Activated T-cell treated with anti-CD3 and anti-CD28 coated beads, Interleukin-2, amount 50 U/mL, for 24 hours (primary cell): ENCODE measurements around the gene WSCD2.

ENCODE experiments used
- DNase-seq: peaks from one replicate; pipeline ENCODE4 v3.0.0-alpha.2; 2020
- H3K27ac Mint-ChIP-seq: 2 replicates; pipeline ENCODE4 v1.8.0; 2020; ENCODE audit warnings: mild to moderate bottlenecking, mixed read lengths
- H3K27me3 Mint-ChIP-seq: 2 replicates; pipeline ENCODE4 v1.8.0; 2020; ENCODE audit warnings: mixed read lengths
- H3K36me3 Mint-ChIP-seq: 2 replicates; pipeline ENCODE4 v1.8.0; 2020; ENCODE audit warnings: low read depth, mixed read lengths
- H3K4me1 Mint-ChIP-seq: 2 replicates; pipeline ENCODE4 v1.8.0; 2020; ENCODE audit warnings: low read depth, mixed read lengths
- H3K4me3 Mint-ChIP-seq: 2 replicates; pipeline ENCODE4 v1.8.0; 2020; ENCODE audit warnings: mild to moderate bottlenecking, moderate library complexity, mixed read lengths
- H3K9me3 Mint-ChIP-seq: 2 replicates; pipeline ENCODE4 v1.8.0; 2020; ENCODE audit warnings: mixed read lengths

The WSCD2 gene

DNA sequence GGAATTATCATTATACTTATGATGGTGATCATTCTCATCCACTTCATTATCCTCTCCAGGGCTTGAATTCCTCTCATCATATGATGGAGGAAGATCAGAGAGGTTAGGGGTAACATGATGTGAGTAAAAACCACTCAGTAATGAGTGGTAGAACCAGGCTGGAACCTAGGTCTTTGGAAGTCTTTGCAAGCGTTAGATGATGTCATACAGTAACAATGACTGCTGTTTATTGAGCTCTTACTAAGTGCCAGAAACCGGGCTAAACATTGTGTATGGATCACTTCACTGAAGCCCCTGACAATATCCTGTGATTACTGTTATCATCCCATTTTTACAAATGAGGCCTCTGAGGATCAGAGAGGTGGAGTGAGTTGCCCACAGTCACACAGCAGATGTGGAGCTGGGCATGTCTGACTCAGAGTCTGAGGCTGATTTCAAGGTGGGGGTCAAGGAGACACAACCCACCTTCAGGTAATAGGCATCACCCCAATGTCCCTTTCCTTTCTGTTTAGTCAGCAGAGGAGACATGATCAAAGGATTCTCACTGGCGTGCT is 19.5 kb downstream of the WSCD2 start:
- no peak overlapping the region for H3K27ac Mint-ChIP-seq

GRCh38 chr12:108150436-108150835 is 21.3 kb downstream of the WSCD2 start:
- Mint-ChIP-seq H3K36me3 (no peaks in the 10 kb centered on the region), H3K4me1 (no peaks in the 10 kb centered on the region), H3K27ac (no peak overlapping the region), H3K27me3 (peaks cover 26% of the 10 kb centered on the region), H3K4me3 (no peak overlapping the region), H3K9me3 (no peaks in the 10 kb centered on the region)
- DNase-seq, result no peak

More for the DNA sequence above, 19.5 kb downstream of the WSCD2 start:
- Mint-ChIP-seq H3K4me3 (no peak overlapping the region), H3K27me3 (peaks cover 26% of the 10 kb centered on the region), H3K9me3 (no peaks in the 10 kb centered on the region), H3K36me3 (no peaks in the 10 kb centered on the region), H3K4me1 (no peaks in the 10 kb centered on the region)
- DNase-seq, result no peak

DNA sequence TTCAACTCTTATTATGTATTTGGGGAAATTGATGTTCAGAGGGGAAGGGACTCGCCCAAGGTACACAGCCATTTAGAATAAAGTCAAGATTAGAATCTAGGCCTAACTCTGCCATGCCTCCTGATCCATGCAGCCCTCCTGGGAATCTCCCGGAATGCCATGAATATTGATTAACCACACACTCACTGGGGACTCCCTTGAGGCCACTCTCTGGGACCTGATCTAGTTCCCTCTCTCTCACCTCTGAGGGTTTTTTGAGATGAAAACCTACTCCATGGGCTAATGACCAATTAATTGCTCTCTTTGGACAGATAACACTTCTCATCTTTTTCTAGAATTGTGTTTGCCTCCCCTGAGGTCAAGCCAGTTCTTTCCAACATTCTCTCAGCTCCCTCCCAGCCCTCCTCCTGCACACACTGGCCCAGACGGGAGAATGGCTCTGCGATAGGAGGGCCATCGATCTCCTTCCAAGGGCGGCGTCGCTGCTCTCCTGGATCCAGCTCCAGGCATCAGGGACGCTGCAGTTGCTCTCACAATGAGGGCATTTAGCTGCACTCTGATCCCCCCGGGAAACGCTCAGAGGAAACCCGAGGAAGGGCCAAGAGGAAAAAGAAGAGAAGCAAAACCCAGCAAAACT is 22.6 kb downstream of the WSCD2 start:
- no peaks in the 10 kb centered on the region for H3K4me1 Mint-ChIP-seq
- DNase-seq, result no peak
- no peaks in the 10 kb centered on the region for H3K36me3 Mint-ChIP-seq
- peaks cover 22% of the 10 kb centered on the region for H3K27me3 Mint-ChIP-seq
- no peak overlapping the region for H3K4me3 Mint-ChIP-seq
- no peak overlapping the region for H3K27ac Mint-ChIP-seq
- no peaks in the 10 kb centered on the region for H3K9me3 Mint-ChIP-seq

DNA sequence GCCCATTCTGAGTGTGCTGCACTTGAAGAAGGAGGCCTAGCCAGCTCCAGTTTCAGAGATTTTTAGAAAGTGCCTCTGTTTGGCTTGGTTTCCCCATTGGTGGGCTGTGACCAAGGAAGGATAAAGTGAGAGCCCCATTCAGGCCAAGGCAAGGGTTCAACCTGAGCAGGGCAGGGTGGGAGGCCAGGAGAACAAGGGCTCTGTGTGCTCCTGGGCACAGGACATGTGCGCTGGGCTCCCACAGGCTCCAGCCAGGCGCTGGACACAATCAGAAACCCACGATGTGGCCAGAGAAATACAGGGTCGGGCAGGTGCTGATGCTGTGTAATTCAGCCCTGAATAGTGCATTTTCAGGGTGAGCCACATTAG is 23.1 kb downstream of the WSCD2 start:
- Mint-ChIP-seq H3K27me3 (peaks cover 20% of the 10 kb centered on the region), H3K4me1 (no peaks in the 10 kb centered on the region), H3K9me3 (no peaks in the 10 kb centered on the region), H3K4me3 (no peak overlapping the region), H3K36me3 (no peaks in the 10 kb centered on the region), H3K27ac (no peak overlapping the region)
- no peak for DNase-seq

DNA sequence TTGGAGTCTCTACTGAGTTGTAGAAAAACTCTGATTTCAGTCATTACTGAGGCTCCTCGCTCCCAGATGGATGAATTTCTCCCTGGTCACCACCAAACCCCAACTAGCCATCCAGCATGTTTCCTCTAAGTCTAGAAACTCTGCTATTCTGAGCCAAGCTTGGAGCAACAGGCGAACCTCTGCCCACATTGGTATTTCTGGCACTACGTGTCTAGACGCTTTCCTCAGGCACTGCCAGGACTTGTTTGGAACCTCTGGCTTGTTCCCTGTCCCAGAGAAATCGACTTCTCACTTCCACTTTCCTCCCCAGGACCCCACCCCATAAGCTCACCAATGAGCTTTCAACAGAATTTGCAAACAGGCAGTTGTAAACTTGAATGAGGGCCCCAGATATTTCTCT is 27.6 kb downstream of the WSCD2 start:
- Mint-ChIP-seq H3K36me3 (no peaks in the 10 kb centered on the region), H3K4me3 (no peak overlapping the region)

DNA sequence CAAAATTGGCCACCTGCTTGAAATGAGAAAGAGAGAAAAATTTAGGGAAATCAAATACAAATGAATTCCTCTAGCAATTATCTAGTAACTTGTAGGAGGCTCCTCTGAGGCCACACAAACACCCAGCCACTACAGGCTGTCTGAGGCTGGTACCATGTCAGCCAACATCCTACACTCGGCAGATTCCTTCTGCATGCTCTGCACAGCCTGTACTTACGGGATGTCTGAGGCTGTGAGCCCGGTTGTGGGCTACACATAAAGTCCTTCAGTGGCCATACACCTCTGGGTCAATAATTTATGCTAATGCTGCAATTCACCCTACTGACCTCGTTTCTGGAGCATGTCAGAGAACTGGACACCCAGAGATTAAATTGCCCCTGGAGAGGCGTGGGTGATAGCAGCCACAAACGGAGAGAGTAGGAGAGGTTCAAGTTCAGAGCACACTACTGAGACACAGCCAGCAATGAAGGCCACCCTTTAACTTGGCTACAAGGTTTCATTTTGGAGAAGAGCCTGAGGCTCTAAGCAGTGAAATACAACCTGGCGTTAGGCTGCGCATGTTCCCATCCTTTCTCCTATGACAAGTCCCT is 28.9 kb downstream of the WSCD2 start:
- Mint-ChIP-seq H3K9me3 (no peaks in the 10 kb centered on the region), H3K27me3 (peaks cover 9% of the 10 kb centered on the region), H3K4me3 (no peak overlapping the region), H3K27ac (no peak overlapping the region), H3K36me3 (no peaks in the 10 kb centered on the region), H3K4me1 (no peaks in the 10 kb centered on the region)
- no peak for DNase-seq

More for the DNA sequence above, 27.6 kb downstream of the WSCD2 start:
- no peak overlapping the region for H3K27ac Mint-ChIP-seq
- DNase-seq, result no peak
- no peaks in the 10 kb centered on the region for H3K9me3 Mint-ChIP-seq
- H3K4me1 Mint-ChIP-seq, result no peaks in the 10 kb centered on the region
- H3K27me3 Mint-ChIP-seq, result peaks cover 12% of the 10 kb centered on the region

GRCh38 chr12:108162207-108162606 is 33.1 kb downstream of the WSCD2 start:
- DNase-seq, result no peak
- Mint-ChIP-seq H3K4me1 (no peaks in the 10 kb centered on the region), H3K9me3 (no peaks in the 10 kb centered on the region), H3K4me3 (no peak overlapping the region), H3K36me3 (no peaks in the 10 kb centered on the region), H3K27me3 (peaks cover 14% of the 10 kb centered on the region), H3K27ac (no peak overlapping the region)

DNA sequence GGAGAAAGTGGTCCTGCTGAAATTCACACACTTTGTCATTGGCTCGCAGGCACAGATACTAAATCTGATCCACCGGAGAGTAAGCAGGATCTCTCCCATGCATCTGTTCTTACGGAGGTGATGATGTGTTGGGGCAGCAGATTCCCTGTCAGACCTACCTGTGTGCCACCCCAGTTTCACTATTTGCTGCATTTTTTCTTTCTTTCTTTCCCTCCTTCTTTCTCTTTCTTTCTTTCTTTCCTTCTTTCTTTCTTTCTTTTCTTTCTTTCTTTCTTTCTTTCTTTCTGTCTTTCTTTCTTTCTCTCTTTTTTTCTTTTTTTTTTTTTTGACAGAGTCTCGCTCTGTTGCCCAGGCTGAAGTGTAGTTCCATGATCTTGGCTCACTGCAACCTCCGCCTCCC is 37.4 kb downstream of the WSCD2 start:
- Mint-ChIP-seq H3K9me3 (no peaks in the 10 kb centered on the region), H3K4me1 (no peaks in the 10 kb centered on the region), H3K27ac (no peak overlapping the region), H3K4me3 (no peak overlapping the region), H3K36me3 (no peaks in the 10 kb centered on the region), H3K27me3 (peaks cover 38% of the 10 kb centered on the region)
- DNase-seq, result no peak

GRCh38 chr12:108167974-108168373 is 38.9 kb downstream of the WSCD2 start:
- H3K27ac Mint-ChIP-seq, result no peak overlapping the region
- no peaks in the 10 kb centered on the region for H3K4me1 Mint-ChIP-seq
- no peak overlapping the region for H3K4me3 Mint-ChIP-seq
- no peak for DNase-seq
- H3K9me3 Mint-ChIP-seq, result no peaks in the 10 kb centered on the region
- H3K27me3 Mint-ChIP-seq, result peaks cover 38% of the 10 kb centered on the region
- no peaks in the 10 kb centered on the region for H3K36me3 Mint-ChIP-seq

GRCh38 chr12:108169708-108170107 is 40.6 kb downstream of the WSCD2 start:
- no peak overlapping the region for H3K4me3 Mint-ChIP-seq
- peaks cover 38% of the 10 kb centered on the region for H3K27me3 Mint-ChIP-seq
- no peak for DNase-seq
- no peaks in the 10 kb centered on the region for H3K9me3 Mint-ChIP-seq
- H3K27ac Mint-ChIP-seq, result no peak overlapping the region
- H3K36me3 Mint-ChIP-seq, result no peaks in the 10 kb centered on the region
- no peaks in the 10 kb centered on the region for H3K4me1 Mint-ChIP-seq

DNA sequence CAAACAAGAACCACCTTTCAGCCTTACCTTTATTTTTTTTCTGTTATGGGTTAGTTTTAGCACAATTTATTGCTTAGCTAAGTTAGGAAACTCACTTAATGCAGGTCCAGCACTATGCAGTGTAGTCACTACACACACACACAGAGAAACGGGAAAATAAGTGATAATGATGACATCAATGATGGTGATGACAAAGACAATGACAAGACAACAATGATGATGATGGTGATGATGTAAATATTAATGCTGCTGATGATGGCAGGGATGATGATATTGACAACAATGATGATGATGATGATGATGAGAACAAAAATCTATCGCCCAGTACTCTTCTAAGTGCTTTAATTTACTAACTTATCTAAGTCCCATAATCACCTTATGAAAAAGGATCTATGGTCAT is 41.1 kb downstream of the WSCD2 start:
- no peak for DNase-seq
- no peaks in the 10 kb centered on the region for H3K9me3 Mint-ChIP-seq
- no peak overlapping the region for H3K27ac Mint-ChIP-seq
- H3K27me3 Mint-ChIP-seq, result peaks cover 38% of the 10 kb centered on the region
- H3K4me1 Mint-ChIP-seq, result no peaks in the 10 kb centered on the region
- no peaks in the 10 kb centered on the region for H3K36me3 Mint-ChIP-seq
- no peak overlapping the region for H3K4me3 Mint-ChIP-seq

GRCh38 chr12:108172033-108172432 is 42.9 kb downstream of the WSCD2 start:
- Mint-ChIP-seq H3K27ac (no peak overlapping the region), H3K27me3 (peaks cover 35% of the 10 kb centered on the region), H3K4me3 (no peak overlapping the region), H3K9me3 (peaks cover 4% of the 10 kb centered on the region), H3K36me3 (no peaks in the 10 kb centered on the region), H3K4me1 (no peaks in the 10 kb centered on the region)
- DNase-seq, result no peak

DNA sequence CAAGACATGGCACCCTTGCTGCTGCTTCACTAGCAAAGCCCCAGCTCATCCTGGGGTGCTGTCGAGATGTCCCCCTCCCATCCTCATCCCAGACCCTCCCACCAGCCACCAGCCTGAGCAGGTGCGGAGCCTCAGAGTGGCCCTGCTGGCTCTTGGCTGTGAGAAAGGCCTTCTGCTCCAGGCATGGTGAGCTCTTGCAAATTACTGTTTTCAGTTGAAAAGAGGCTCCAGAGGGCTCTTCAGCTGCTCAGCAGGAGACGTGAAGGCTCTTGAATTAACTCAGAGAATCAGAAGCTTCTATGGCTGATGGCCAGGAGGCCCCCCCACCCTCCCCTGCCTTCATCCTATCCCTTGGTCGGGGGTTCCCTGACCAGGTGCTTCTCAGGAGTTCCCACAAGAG is 44.1 kb downstream of the WSCD2 start:
- Mint-ChIP-seq H3K4me1 (no peaks in the 10 kb centered on the region), H3K27ac (no peak overlapping the region), H3K36me3 (no peaks in the 10 kb centered on the region), H3K9me3 (peaks cover 4% of the 10 kb centered on the region), H3K27me3 (peaks cover 26% of the 10 kb centered on the region), H3K4me3 (no peak overlapping the region)
- no peak for DNase-seq

DNA sequence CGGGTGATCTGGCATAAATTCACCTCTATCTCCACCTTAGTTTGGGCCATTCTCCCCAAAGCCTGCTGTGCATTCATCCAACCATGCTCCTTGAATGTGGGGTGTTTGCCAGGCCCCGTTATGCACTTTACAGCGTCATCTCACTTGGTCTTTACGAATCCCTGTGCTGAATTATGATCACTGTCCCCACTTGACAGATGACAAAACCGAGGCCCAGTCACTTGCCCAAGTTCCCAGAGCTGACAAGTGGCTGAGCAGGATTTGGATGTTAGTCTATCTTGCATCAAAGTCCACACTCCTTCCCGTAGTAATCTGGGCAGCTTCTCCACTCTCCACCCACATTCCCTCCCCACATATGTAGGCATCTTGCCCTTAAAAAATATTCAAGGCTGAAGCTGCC is 44.8 kb downstream of the WSCD2 start:
- Mint-ChIP-seq H3K9me3 (peaks cover 4% of the 10 kb centered on the region), H3K4me1 (no peaks in the 10 kb centered on the region), H3K4me3 (no peak overlapping the region), H3K27me3 (peaks cover 18% of the 10 kb centered on the region), H3K36me3 (no peaks in the 10 kb centered on the region), H3K27ac (no peak overlapping the region)
- no peak for DNase-seq

- Mint-ChIP-seq H3K27ac (no peak overlapping the region), H3K4me1 (no peaks in the 10 kb centered on the region), H3K36me3 (no peaks in the 10 kb centered on the region), H3K27me3 (peaks cover 13% of the 10 kb centered on the region), H3K9me3 (peaks cover 4% of the 10 kb centered on the region), H3K4me3 (no peak overlapping the region)
- no peak for DNase-seq
Measured at GRCh38 chr12:108174641-108175040, 45.6 kb downstream of the WSCD2 start.
